Peyer's patch (tissue), 4 donors: ENCODE data around the gene OSBPL9. TPM values are rescaled to one million over a fixed set of nuclear protein-coding genes. Genes with fewer than 3 reads are reported as not detected.

Source experiments
- DNase-seq, 3 donors: peaks; one replicate each; pipeline ENCODE4 v3.0.0-alpha.2; 2017 to 2019
- H3K27ac ChIP-seq, 4 donors: fragments of 200-600 bp; sonication (generic); one replicate each; pipeline ENCODE4 v1.5.1; 2016 to 2019
- H3K27me3 ChIP-seq, 2 donors: fragments of 200-600 bp; sonication (generic); one replicate each; pipeline ENCODE4 v1.5.1; 2019
- H3K36me3 ChIP-seq, 3 donors: fragments of 200-600 bp; sonication (generic); one replicate each; pipeline ENCODE4 v1.5.1; 2016 to 2019
- H3K4me1 ChIP-seq, 4 donors: fragments of 200-600 bp; sonication (generic); one replicate each; pipeline ENCODE4 v1.5.1; 2016 to 2019
- H3K4me3 ChIP-seq, 4 donors: fragments of 200-600 bp; sonication (generic); 1 replicate in 3 of 4; 2 replicates in 1 of 4; pipeline ENCODE4 v1.5.1; 2016 to 2019; ENCODE audit warnings: mild to moderate bottlenecking in 1 of 4
- H3K9me3 ChIP-seq, 4 donors: fragments of 200-600 bp; sonication (generic); one replicate each; pipeline ENCODE4 v1.5.1; 2016 to 2019; ENCODE audit warnings: mild to moderate bottlenecking in 1 of 4
- POLR2A ChIP-seq, 2 donors: fragments of 450-650 bp; IDR thresholded peaks; one replicate each; pipeline ENCODE4 v1.5.1; 2017; ENCODE audit warnings: antibody characterized with exemption in 2 of 2, mild to moderate bottlenecking in 2 of 2, moderate library complexity in 2 of 2
- total RNA-seq, 4 donors: library from RNA; depleted of rRNA; stranded (reverse); fragments of >200 nt; gene quantifications; one replicate each; pipeline ENCODE4 v1.1.0, GENCODE V29; 2016
- TF ChIP-seq, protein P1 (sequence below), 6 experiments: fragments of 450-650 bp in 4 of 6; fragments of 200-600 bp in 2 of 6; sonication (generic) in 1 of 6; IDR thresholded peaks; one replicate each; pipeline ENCODE4 v1.5.1; 2017 to 2019; ENCODE audit warnings: antibody characterized with exemption in 6 of 6, mild to moderate bottlenecking in 3 of 6, moderate library complexity in 1 of 6

OSBPL9 gene
- total RNA-seq, 4 donors from 2014 or later, result 54.1 to 597 (median 69.8) TPM

DNA sequence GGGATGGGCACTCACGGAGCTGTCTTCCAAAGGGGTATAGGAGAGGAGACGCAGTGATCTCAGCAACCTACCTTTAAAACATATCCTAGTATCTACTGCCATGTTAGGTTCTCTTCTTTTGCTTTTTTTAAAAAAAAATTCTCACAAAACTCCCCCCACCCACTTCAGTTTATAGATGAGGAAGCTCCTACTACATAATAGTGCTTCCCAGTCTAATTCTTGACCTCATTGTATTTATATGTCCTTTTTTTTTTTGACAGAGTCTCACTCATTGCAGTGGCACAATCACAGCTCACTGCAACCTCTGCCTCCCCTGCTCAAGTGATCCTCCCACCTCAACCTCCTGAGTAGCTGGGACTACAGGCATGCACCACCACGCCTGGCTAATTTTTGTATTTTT is 99.9 kb downstream of the OSBPL9 start:
- Histone ChIP-seq H3K4me1 (no peaks in the 10 kb centered on the region), H3K27me3 (no peaks in the 10 kb centered on the region), H3K36me3 (no peaks in the 10 kb centered on the region), H3K9me3 (no peaks in the 10 kb centered on the region), H3K27ac (no peak overlapping the region), H3K4me3 (no peak overlapping the region)
- DNase-seq, result no peak
- TF ChIP-seq, protein P1, sequence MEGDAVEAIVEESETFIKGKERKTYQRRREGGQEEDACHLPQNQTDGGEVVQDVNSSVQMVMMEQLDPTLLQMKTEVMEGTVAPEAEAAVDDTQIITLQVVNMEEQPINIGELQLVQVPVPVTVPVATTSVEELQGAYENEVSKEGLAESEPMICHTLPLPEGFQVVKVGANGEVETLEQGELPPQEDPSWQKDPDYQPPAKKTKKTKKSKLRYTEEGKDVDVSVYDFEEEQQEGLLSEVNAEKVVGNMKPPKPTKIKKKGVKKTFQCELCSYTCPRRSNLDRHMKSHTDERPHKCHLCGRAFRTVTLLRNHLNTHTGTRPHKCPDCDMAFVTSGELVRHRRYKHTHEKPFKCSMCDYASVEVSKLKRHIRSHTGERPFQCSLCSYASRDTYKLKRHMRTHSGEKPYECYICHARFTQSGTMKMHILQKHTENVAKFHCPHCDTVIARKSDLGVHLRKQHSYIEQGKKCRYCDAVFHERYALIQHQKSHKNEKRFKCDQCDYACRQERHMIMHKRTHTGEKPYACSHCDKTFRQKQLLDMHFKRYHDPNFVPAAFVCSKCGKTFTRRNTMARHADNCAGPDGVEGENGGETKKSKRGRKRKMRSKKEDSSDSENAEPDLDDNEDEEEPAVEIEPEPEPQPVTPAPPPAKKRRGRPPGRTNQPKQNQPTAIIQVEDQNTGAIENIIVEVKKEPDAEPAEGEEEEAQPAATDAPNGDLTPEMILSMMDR (IDR thresholded peaks at IDR 0.05), result no peak
- no peak for TF ChIP-seq POLR2A (IDR thresholded peaks at IDR 0.05)

DNA sequence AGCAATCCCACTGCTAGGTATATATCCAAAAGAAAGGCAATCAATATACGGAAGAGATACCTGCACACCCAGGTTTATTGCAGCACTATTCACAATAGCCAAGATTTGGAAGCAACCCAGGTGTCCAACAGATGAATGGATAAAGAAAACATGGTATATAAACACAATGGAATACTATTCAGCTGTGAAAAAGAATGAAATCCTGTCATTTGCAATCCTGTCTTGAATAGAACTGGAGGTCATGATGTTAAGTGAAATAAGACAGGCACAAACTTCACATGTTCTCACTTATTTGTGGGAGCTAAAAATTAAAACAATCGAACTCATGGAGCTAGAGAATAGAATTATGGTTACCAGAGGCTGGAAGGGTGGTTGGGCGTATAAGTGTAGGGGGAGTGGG is 101.0 kb downstream of the OSBPL9 start:
- Histone ChIP-seq H3K27ac (no peak overlapping the region), H3K9me3 (no peaks in the 10 kb centered on the region), H3K36me3 (no peaks in the 10 kb centered on the region), H3K4me1 (no peaks in the 10 kb centered on the region), H3K27me3 (no peaks in the 10 kb centered on the region), H3K4me3 (no peak overlapping the region)
- no peak for DNase-seq
- TF ChIP-seq, protein P1 (IDR thresholded peaks at IDR 0.05), result no peak
- no peak for TF ChIP-seq POLR2A (IDR thresholded peaks at IDR 0.05)

DNA sequence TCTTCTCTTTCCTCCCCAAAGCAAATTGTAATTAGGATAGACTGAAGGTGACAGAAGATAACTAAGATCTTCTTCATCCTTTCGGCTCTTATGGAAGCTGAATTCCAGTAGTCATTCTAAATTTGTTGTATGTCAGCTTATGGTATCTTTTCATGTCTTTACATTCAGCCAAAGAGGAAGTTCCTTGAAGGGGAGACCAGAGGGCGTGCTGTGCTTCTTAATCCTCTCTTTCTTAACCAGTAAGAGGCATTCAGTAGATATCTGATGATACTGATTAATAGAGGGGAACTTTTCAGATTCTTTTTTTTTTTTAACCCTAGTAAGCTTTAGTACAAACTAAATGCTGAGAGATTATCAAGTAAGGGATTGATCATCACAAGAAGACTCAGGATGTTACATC is 102.3 kb downstream of the OSBPL9 start:
- no peaks in the 10 kb centered on the region for H3K4me1 ChIP-seq
- H3K9me3 ChIP-seq, result no peaks in the 10 kb centered on the region
- no peak for DNase-seq
- H3K36me3 ChIP-seq, result no peaks in the 10 kb centered on the region
- TF ChIP-seq POLR2A (IDR thresholded peaks at IDR 0.05), result no peak
- TF ChIP-seq, protein P1 (IDR thresholded peaks at IDR 0.05), result no peak
- no peaks in the 10 kb centered on the region for H3K27me3 ChIP-seq
- no peak overlapping the region for H3K27ac ChIP-seq
- H3K4me3 ChIP-seq, result no peak overlapping the region

DNA sequence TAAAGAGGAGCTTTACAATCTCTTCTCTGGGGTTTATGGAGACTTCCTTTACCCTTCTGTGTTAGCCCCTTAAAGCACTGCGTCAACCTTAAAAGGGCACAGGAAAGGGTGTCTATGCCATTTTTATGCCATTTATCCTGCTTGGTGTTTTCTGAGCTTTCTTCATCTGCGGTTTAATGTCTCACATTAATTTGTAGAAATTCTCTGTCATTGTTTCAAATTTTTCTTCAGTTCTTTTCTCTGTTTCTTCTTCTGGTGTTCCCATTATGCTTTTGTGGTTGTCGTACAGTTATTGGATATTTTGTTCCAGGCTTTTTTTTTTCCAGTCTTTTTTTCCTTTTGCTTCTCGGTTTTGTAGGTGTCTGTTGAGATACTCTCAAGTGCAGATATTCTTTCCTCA is 107.9 kb downstream of the OSBPL9 start:
- TF ChIP-seq, protein P1 (IDR thresholded peaks at IDR 0.05), result no peak
- TF ChIP-seq POLR2A (IDR thresholded peaks at IDR 0.05), result no peak
- no peaks in the 10 kb centered on the region for H3K36me3 ChIP-seq

DNA sequence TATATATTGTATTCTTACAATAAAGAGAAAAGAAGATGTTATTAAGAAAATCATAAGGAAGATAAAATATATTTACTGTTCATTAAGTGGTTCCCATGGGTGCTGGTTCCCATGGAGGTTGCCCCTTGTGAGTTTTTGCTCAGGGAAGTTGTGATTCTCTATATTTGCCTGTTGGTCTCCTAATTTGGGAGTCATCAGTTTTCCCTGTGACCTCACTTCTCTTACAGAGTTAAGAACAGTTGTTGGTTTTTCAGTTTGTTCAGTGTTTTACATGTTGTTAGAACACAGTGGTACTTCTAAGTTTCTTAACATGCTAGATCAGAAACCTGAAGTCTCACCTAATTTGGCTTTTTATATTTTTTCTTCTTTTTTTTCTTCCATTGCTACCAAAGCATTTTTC is 109.2 kb downstream of the OSBPL9 start:
- TF ChIP-seq, protein P1 (IDR thresholded peaks at IDR 0.05), result no peak
- no peak for TF ChIP-seq POLR2A (IDR thresholded peaks at IDR 0.05)

More for the DNA sequence above, 107.9 kb downstream of the OSBPL9 start:
- no peaks in the 10 kb centered on the region for H3K9me3 ChIP-seq
- peaks cover 0 to 14% (median 2%) of the 10 kb centered on the region in 4 donors for H3K4me1 ChIP-seq
- no peak for DNase-seq
- H3K27ac ChIP-seq, result no peak overlapping the region
- H3K4me3 ChIP-seq, result no peak overlapping the region
- no peaks in the 10 kb centered on the region for H3K27me3 ChIP-seq

More for the DNA sequence above, 109.2 kb downstream of the OSBPL9 start:
- no peaks in the 10 kb centered on the region for H3K36me3 ChIP-seq
- no peak for DNase-seq
- no peaks in the 10 kb centered on the region for H3K9me3 ChIP-seq
- no peaks in the 10 kb centered on the region for H3K27me3 ChIP-seq
- no peak overlapping the region for H3K27ac ChIP-seq
- no peak overlapping the region for H3K4me3 ChIP-seq
- H3K4me1 ChIP-seq, result peaks cover 0 to 26% (median 5%) of the 10 kb centered on the region in 4 donors
